Gastroesophageal sphincter (tissue), 3 donors: Measurements from ENCODE around the gene STUM.
A peak's percentile ranks its signal among the peaks of the same experiment; 100 is the strongest.

Source experiments
- EP300 ChIP-seq: sonication (generic); formaldehyde crosslinking; IDR thresholded peaks from one replicate; pipeline ENCODE4 v1.6.1; 2017; ENCODE audit warnings: antibody characterized with exemption, mild to moderate bottlenecking
- TF ChIP-seq, protein P1 (sequence below), 4 experiments: fragments of 200-600 bp in 2 of 4; fragments of 450-650 bp in 2 of 4; sonication (generic) in 1 of 4; IDR thresholded peaks; one replicate each; pipeline ENCODE4 v1.5.1; 2017 to 2019; ENCODE audit warnings: antibody characterized with exemption in 4 of 4, mild to moderate bottlenecking in 2 of 4, moderate library complexity in 2 of 4

DNA sequence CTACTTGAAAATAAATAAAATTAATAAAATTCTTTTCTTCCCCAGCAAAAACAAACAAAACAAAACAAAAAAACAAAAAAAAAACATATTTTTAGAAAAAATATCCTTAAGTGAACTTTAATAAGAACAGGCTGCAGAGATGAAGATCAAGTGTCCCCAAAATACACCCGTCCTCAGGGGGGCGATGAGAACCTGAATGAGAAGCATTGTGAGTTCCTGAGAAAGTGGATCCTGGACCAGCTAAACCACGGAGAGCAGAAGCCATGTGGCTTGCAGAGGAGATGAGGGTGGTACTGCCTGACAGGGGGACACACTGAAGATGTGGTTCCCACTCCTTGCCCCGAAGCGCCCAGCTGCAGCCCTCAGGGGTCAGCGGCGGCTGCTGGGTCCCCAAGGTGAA is 101.2 kb downstream of the STUM start:
- TF ChIP-seq EP300, result no peak
- TF ChIP-seq, protein P1, sequence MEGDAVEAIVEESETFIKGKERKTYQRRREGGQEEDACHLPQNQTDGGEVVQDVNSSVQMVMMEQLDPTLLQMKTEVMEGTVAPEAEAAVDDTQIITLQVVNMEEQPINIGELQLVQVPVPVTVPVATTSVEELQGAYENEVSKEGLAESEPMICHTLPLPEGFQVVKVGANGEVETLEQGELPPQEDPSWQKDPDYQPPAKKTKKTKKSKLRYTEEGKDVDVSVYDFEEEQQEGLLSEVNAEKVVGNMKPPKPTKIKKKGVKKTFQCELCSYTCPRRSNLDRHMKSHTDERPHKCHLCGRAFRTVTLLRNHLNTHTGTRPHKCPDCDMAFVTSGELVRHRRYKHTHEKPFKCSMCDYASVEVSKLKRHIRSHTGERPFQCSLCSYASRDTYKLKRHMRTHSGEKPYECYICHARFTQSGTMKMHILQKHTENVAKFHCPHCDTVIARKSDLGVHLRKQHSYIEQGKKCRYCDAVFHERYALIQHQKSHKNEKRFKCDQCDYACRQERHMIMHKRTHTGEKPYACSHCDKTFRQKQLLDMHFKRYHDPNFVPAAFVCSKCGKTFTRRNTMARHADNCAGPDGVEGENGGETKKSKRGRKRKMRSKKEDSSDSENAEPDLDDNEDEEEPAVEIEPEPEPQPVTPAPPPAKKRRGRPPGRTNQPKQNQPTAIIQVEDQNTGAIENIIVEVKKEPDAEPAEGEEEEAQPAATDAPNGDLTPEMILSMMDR (IDR thresholded peaks at IDR 0.05), result peak in 1 of 4 experiments; percentile 47
